ENCODE measurements around the gene COL1A1. TPM values are rescaled to one million over a fixed set of nuclear protein-coding genes. Genes with fewer than 3 reads are reported as not detected.
A peak's percentile ranks its signal among the peaks of the same experiment; 100 is the strongest.

Gene COL1A1
- total and polyA plus RNA-seq, 9 donors: 71.2 to 1,087 (median 523) TPM

DNA sequence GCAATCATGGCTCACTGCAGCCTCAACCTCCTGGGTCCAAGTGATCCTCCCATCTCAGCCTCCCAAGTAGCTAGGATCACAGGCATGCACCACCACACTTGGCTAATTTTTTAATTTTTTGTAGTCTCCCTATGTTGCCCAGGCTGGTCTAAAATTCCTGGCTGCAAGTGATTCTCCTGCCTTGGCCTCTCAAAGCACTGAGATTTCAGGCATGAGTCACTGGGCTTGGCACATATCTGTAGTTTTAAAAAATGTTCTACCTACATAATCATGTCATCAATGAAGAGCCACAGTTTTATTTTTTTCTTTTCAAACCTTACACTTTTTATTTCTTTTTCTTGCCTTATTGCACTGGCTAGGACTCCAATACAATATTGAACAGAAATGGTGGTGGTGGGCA is 33.1 kb upstream of the COL1A1 start:
- Histone ChIP-seq H3K27me3 (no peaks in the 10 kb centered on the region), H3K9me3 (no peaks in the 10 kb centered on the region), H3K36me3 (no peaks in the 10 kb centered on the region), H3K4me3 (no peak overlapping the region), H3K27ac (no peak overlapping the region), H3K4me1 (ENCODE audit: insufficient read depth) (peaks cover 3% of the 10 kb centered on the region)
- DNase-seq: no peak
- no peak for TF ChIP-seq POLR2A (IDR thresholded peaks at IDR 0.05)
- no peak for TF ChIP-seq EP300 (IDR thresholded peaks at IDR 0.05)
- TF ChIP-seq, protein P1, sequence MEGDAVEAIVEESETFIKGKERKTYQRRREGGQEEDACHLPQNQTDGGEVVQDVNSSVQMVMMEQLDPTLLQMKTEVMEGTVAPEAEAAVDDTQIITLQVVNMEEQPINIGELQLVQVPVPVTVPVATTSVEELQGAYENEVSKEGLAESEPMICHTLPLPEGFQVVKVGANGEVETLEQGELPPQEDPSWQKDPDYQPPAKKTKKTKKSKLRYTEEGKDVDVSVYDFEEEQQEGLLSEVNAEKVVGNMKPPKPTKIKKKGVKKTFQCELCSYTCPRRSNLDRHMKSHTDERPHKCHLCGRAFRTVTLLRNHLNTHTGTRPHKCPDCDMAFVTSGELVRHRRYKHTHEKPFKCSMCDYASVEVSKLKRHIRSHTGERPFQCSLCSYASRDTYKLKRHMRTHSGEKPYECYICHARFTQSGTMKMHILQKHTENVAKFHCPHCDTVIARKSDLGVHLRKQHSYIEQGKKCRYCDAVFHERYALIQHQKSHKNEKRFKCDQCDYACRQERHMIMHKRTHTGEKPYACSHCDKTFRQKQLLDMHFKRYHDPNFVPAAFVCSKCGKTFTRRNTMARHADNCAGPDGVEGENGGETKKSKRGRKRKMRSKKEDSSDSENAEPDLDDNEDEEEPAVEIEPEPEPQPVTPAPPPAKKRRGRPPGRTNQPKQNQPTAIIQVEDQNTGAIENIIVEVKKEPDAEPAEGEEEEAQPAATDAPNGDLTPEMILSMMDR (IDR thresholded peaks at IDR 0.05): no peak
- intact Hi-C loops (cut with DNase I): no loop called here

DNA sequence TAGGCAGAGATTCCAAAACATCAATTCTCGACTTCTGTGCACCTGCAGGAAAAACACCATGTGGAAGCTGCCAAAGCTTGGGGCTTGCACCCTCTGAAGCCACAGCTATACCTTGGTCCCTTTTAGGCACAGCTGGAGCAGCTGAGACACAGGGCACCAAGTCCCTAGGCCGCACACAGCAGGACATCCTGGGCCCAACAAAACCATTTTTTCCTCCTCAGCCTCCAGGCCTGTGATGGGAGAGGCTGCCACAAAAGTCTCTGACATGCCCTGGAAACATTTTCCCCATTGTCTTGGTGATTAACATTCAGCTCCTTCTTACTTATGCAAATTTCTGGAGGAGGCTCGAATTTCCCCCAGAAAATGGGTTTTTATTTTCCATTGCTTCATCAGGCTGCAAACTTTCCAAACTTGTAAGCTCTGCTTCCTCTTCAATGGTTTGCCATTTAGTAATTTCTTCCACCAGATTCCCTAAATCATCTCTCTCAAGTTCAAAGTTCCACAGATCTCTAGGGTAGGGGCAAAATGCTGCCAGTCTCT is 24.3 kb upstream of the COL1A1 start:
- Histone ChIP-seq H3K4me1 (ENCODE audit: insufficient read depth) (peaks cover 6% of the 10 kb centered on the region), H3K9me3 (no peaks in the 10 kb centered on the region), H3K27me3 (no peaks in the 10 kb centered on the region), H3K36me3 (no peaks in the 10 kb centered on the region), H3K4me3 (no peak overlapping the region), H3K27ac (no peak overlapping the region)
- no peak for DNase-seq
- WGBS, 3 donors: 67 to 90% (median 82%) methylated on average over 3 of the region's 3 CpGs
- intact Hi-C loops (cut with DNase I): no loop called here
- TF ChIP-seq POLR2A (IDR thresholded peaks at IDR 0.05): no peak

DNA sequence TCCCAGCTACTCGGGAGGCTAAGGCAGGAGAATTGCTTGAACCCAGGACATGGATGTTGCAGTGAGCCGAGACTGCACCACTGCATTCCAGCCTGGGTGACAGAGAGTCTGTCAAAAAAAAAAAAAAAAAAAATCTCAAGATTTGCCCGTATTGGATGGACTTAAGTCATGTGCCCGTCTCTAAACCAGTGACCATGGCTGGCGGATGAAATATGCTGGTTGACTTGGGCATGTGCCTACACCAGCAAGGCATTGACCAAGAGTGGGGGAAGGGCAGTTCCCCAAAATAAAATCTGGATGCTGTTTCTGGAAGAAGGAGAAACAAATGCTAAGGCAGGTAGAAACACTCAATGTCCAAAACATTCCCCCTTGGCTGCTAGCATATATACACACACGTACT is 21.5 kb upstream of the COL1A1 start:
- Histone ChIP-seq H3K9me3 (no peaks in the 10 kb centered on the region), H3K4me3 (no peak overlapping the region), H3K36me3 (no peaks in the 10 kb centered on the region), H3K4me1 (ENCODE audit: insufficient read depth) (peaks cover 12% of the 10 kb centered on the region), H3K27me3 (no peaks in the 10 kb centered on the region), H3K27ac (peak overlapping the region in 1 of 2 donors; percentile 33)
- TF ChIP-seq EP300 (IDR thresholded peaks at IDR 0.05) (no peak), POLR2A (IDR thresholded peaks at IDR 0.05) (no peak)
- TF ChIP-seq, protein P1 (IDR thresholded peaks at IDR 0.05): no peak
- intact Hi-C loops (cut with DNase I): loop anchor here in 1 of 4 donors (5.0 kb wide), 1 partner anchor 34 kb away; no protein-coding TSS in a partner anchor
- DNase-seq: peak in 1 of 5 donors; percentile 27
- WGBS, 3 donors: 83 to 84% (median 83%) methylated on average over 6 of the region's 6 CpGs

GRCh38 chr17:50221864-50222545 is 20.6 kb upstream of the COL1A1 start:
- H3K27ac ChIP-seq: peak overlapping the region; percentile 33 to 53
- intact Hi-C loops (cut with DNase I): loop anchor here in 1 of 4 donors (5.0 kb wide), 1 partner anchor 35 kb away; no protein-coding TSS in a partner anchor
- TF ChIP-seq EP300 (IDR thresholded peaks at IDR 0.05): no peak
- TF ChIP-seq, protein P1 (IDR thresholded peaks at IDR 0.05): no peak
- no peak for TF ChIP-seq POLR2A (IDR thresholded peaks at IDR 0.05)
- H3K27me3 ChIP-seq: no peaks in the 10 kb centered on the region
- no peak overlapping the region for H3K4me3 ChIP-seq
- H3K36me3 ChIP-seq: no peaks in the 10 kb centered on the region
- peaks cover 16% of the 10 kb centered on the region for H3K4me1 ChIP-seq (ENCODE audit: insufficient read depth)
- H3K9me3 ChIP-seq: no peaks in the 10 kb centered on the region
- WGBS, 3 donors: 60 to 65% (median 65%) methylated on average over 8 of the region's 8 CpGs
- peak; percentile 58 to 72 (median 66) for DNase-seq

Data from ovary (tissue), 9 donors.